Measurements from ENCODE around the gene NDRG4. TPM values are rescaled to one million over a fixed set of nuclear protein-coding genes. Genes with fewer than 3 reads are reported as not detected.

NDRG4 gene
- total RNA-seq, 1 experiment from 2014 or later, result 8.6 TPM

DNA sequence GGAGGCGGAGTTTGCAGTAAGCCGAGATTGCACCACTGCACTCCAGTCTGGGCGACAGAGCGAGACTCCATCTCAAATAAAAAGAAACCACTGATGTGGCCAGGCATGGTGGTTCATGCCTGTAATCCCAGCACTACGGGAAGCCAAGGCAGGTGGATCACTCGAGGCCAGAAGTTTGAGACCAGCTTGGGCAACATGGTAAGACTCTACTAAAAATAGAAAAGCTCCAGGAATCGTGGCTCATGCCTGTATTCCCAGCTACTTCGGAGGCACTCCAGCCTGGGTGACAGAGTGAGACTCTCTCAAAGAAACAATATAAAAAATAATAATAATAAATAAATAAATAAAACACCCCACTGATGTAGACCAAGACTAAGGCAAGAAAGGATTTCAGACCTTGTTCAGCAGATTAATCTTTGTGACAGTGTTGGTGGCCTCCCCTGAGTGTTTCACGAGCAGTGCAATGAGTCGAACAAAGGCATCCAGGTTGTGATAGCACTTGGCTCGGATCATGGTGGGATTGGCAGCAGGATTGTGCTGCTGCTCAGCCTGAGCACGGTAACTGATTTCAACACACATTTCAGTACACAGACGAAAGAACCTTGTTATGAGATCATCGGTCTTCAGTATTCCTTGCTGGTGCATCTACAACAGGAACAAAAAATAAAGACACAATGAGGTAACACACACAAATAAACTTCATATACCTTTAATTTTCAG lies 34.0 kb downstream of the NDRG4 start:
- no peak overlapping the region for H3K27ac ChIP-seq (ENCODE audit: low read depth, low read length)
- ATAC-seq, result no peak
- no peak overlapping the region for H3K4me2 ChIP-seq (ENCODE audit: low read length)
- H3K4me3 ChIP-seq (replicated peaks in 1 of 2; ENCODE audit: low read depth in 1 of 2, low read length in 2 of 2), result no peak overlapping the region
- POLR2A ChIA-PET, result no interaction called here
- no peak for DNase-seq (ENCODE audit: low read depth, low spot score)
- no peaks in the 10 kb centered on the region for H3K9me2 ChIP-seq (ENCODE audit: insufficient read depth)
- BruUV-seq (replicated peaks), result no TSS peak
- RAD21 ChIA-PET (ENCODE audit: low non-redundant PET in 1 of 2, low total read pairs in 2 of 2, uncharacterized antibody in 2 of 2, unreplicated experiment in 2 of 2), result no interaction called here
- H4K20me1 ChIP-seq (ENCODE audit: insufficient read depth), result no peaks in the 10 kb centered on the region
- no peak overlapping the region for H2AFZ ChIP-seq (ENCODE audit: low read depth, low read length, poor library complexity, severe bottlenecking)
- H3K9ac ChIP-seq (ENCODE audit: low read length), result no peak overlapping the region
- intact Hi-C loops (cut with micrococcal nuclease), result loop anchor here (5.0 kb wide), 1 partner anchor 38 kb away; no protein-coding TSS in a partner anchor
- peaks cover 37% of the 10 kb centered on the region for H3K79me2 ChIP-seq (ENCODE audit: insufficient read depth, low read length)
- peaks cover 84 to 85% of the 10 kb centered on the region in 2 experiments for H3K36me3 ChIP-seq (ENCODE audit: control insufficient read depth in 1 of 2, insufficient read depth in 2 of 2, low read length in 2 of 2)
- no peaks in the 10 kb centered on the region for H3K9me3 ChIP-seq (ENCODE audit: control insufficient read depth in 1 of 2, insufficient read depth in 1 of 2, low read depth in 1 of 2, low read length in 2 of 2)
- H3K27me3 ChIP-seq (ENCODE audit: insufficient read depth, low read length), result no peaks in the 10 kb centered on the region
- TF ChIP-seq RAD21 (IDR thresholded peaks at IDR 0.05; ENCODE audit: low read depth) (no peak), POLR2AphosphoS5 (IDR thresholded peaks at IDR 0.05; ENCODE audit: low read depth, low read length) (no peak), EZH2 (IDR thresholded peaks at IDR 0.05) (no peak), ZFX (IDR thresholded peaks at IDR 0.05) (no peak), SRF (IDR thresholded peaks at IDR 0.05; ENCODE audit: low read depth) (no peak), POLR2A (IDR thresholded peaks at IDR 0.05; ENCODE audit: borderline replicate concordance, extremely low read depth, insufficient read depth, insufficient read length) (no peak), EZH2phosphoT487 (IDR thresholded peaks at IDR 0.05; ENCODE audit: borderline replicate concordance) (no peak), SP1 (IDR thresholded peaks at IDR 0.05; ENCODE audit: low read depth) (no peak), YY1 (IDR thresholded peaks at IDR 0.05; ENCODE audit: extremely low read depth, insufficient replicate concordance, low read depth, low read length) (no peak), FOSL1 (IDR thresholded peaks at IDR 0.05; ENCODE audit: low read depth) (no peak), CBX3 (IDR thresholded peaks at IDR 0.05; ENCODE audit: low read depth) (no peak), SIN3A (IDR thresholded peaks at IDR 0.05; ENCODE audit: low read depth) (no peak), EGR1 (IDR thresholded peaks at IDR 0.05; ENCODE audit: low read depth) (no peak), TCF7L2 (IDR thresholded peaks at IDR 0.05; ENCODE audit: borderline replicate concordance, extremely low read depth, insufficient read depth, insufficient read length) (no peak), ZNF274 (IDR thresholded peaks at IDR 0.05; ENCODE audit: low read depth, low read length) (no peak)
- TF ChIP-seq, protein P1, sequence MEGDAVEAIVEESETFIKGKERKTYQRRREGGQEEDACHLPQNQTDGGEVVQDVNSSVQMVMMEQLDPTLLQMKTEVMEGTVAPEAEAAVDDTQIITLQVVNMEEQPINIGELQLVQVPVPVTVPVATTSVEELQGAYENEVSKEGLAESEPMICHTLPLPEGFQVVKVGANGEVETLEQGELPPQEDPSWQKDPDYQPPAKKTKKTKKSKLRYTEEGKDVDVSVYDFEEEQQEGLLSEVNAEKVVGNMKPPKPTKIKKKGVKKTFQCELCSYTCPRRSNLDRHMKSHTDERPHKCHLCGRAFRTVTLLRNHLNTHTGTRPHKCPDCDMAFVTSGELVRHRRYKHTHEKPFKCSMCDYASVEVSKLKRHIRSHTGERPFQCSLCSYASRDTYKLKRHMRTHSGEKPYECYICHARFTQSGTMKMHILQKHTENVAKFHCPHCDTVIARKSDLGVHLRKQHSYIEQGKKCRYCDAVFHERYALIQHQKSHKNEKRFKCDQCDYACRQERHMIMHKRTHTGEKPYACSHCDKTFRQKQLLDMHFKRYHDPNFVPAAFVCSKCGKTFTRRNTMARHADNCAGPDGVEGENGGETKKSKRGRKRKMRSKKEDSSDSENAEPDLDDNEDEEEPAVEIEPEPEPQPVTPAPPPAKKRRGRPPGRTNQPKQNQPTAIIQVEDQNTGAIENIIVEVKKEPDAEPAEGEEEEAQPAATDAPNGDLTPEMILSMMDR (IDR thresholded peaks at IDR 0.05 in 2 of 3, conservative IDR thresholded peaks at IDR 0.05 in 1 of 3; ENCODE audit: borderline replicate concordance in 1 of 3, insufficient read depth in 1 of 3, low read depth in 2 of 3, low read length in 2 of 3), result no peak
- TF ChIP-seq, protein P2, sequence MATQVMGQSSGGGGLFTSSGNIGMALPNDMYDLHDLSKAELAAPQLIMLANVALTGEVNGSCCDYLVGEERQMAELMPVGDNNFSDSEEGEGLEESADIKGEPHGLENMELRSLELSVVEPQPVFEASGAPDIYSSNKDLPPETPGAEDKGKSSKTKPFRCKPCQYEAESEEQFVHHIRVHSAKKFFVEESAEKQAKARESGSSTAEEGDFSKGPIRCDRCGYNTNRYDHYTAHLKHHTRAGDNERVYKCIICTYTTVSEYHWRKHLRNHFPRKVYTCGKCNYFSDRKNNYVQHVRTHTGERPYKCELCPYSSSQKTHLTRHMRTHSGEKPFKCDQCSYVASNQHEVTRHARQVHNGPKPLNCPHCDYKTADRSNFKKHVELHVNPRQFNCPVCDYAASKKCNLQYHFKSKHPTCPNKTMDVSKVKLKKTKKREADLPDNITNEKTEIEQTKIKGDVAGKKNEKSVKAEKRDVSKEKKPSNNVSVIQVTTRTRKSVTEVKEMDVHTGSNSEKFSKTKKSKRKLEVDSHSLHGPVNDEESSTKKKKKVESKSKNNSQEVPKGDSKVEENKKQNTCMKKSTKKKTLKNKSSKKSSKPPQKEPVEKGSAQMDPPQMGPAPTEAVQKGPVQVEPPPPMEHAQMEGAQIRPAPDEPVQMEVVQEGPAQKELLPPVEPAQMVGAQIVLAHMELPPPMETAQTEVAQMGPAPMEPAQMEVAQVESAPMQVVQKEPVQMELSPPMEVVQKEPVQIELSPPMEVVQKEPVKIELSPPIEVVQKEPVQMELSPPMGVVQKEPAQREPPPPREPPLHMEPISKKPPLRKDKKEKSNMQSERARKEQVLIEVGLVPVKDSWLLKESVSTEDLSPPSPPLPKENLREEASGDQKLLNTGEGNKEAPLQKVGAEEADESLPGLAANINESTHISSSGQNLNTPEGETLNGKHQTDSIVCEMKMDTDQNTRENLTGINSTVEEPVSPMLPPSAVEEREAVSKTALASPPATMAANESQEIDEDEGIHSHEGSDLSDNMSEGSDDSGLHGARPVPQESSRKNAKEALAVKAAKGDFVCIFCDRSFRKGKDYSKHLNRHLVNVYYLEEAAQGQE (IDR thresholded peaks at IDR 0.05; ENCODE audit: low read depth), result no peak
- TF ChIP-seq, protein P3, sequence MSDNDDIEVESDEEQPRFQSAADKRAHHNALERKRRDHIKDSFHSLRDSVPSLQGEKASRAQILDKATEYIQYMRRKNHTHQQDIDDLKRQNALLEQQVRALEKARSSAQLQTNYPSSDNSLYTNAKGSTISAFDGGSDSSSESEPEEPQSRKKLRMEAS (IDR thresholded peaks at IDR 0.05), result no peak
- CTCF ChIA-PET, result no interaction called here
- H3K4me1 ChIP-seq (ENCODE audit: control insufficient read depth in 1 of 2, insufficient read depth in 2 of 2, low read length in 2 of 2), result no peaks in the 10 kb centered on the region

All from HCT116 (cell line).